ENCODE measurements around the gene VAV2.

DNA sequence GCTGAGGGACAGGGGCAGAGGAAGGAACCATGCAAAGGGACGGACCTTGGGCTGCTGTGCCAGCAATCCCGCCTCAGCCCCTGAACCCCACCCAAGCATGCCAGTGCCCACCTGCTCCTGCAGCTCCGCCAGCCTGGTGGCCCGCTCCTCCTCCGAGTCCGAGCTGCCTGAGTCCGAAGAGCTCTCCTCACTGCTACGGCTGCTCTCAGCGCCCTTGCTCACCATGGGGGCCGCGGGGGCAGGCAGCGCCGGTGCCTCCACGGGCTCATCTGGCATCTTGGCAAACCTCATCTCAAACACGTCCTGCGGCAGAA lies 49.5 kb upstream of the VAV2 start:
- TF ChIP-seq, protein P1, sequence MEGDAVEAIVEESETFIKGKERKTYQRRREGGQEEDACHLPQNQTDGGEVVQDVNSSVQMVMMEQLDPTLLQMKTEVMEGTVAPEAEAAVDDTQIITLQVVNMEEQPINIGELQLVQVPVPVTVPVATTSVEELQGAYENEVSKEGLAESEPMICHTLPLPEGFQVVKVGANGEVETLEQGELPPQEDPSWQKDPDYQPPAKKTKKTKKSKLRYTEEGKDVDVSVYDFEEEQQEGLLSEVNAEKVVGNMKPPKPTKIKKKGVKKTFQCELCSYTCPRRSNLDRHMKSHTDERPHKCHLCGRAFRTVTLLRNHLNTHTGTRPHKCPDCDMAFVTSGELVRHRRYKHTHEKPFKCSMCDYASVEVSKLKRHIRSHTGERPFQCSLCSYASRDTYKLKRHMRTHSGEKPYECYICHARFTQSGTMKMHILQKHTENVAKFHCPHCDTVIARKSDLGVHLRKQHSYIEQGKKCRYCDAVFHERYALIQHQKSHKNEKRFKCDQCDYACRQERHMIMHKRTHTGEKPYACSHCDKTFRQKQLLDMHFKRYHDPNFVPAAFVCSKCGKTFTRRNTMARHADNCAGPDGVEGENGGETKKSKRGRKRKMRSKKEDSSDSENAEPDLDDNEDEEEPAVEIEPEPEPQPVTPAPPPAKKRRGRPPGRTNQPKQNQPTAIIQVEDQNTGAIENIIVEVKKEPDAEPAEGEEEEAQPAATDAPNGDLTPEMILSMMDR (conservative IDR thresholded peaks at IDR 0.05), result no peak
- TF ChIP-seq ZFX (IDR thresholded peaks at IDR 0.05), result no peak

Data from C4-2B (cell line).